AG09319 (cell line): ENCODE results near the gene PTPRD.
"Not testable (repeated sequence)": the region's sequence is repeated elsewhere in the genome, so short reads cannot be mapped to it uniquely, and the experiment has no call there.

Source experiments
- DNase-seq: peaks from one replicate; pipeline ENCODE4 v3.0.0-alpha.2; 2010; ENCODE audit warnings: low read depth; ENCODE audit errors: extremely low read depth
- CTCF ChIP-seq: IDR thresholded peaks from 2 replicates; pipeline ENCODE4 v1.5.1; 2011; ENCODE audit warnings: low read depth, mild to moderate bottlenecking, inconsistent platforms, low read length, moderate library complexity

PTPRD gene

GRCh38 chr9:9033022-9033421 is 1579.8 kb downstream of the PTPRD start:
- no peak for DNase-seq
- no peak for TF ChIP-seq CTCF

GRCh38 chr9:9016597-9016996 is 1596.2 kb downstream of the PTPRD start:
- no peak for TF ChIP-seq CTCF
- DNase-seq, result no peak

- no peak for DNase-seq
Observed at GRCh38 chr9:9004810-9005209, 1608.0 kb downstream of the PTPRD start.

GRCh38 chr9:9002826-9003583 is 1609.8 kb downstream of the PTPRD start:
- TF ChIP-seq CTCF, result no peak
- no peak for DNase-seq

More at GRCh38 chr9:9004810-9005209, 1608.0 kb downstream of the PTPRD start:
- TF ChIP-seq CTCF, result no peak

- no peak for DNase-seq
- TF ChIP-seq CTCF, result no peak
Observed at GRCh38 chr9:8980496-8981013, 1632.2 kb downstream of the PTPRD start.

GRCh38 chr9:8978334-8978733 is 1634.5 kb downstream of the PTPRD start:
- DNase-seq, result no peak
- TF ChIP-seq CTCF, result no peak

- not testable (repeated sequence) for DNase-seq
Observed at GRCh38 chr9:8968350-8968749, 1644.5 kb downstream of the PTPRD start.

GRCh38 chr9:8963885-8964284 is 1648.9 kb downstream of the PTPRD start:
- DNase-seq, result no peak
- no peak for TF ChIP-seq CTCF
